Measurements from ENCODE around the gene FBXW8.

GRCh38 chr12:117053597-117054201 is 142.9 kb downstream of the FBXW8 start:
- no peak for TF ChIP-seq CTCF (IDR thresholded peaks at IDR 0.05; ENCODE audit: poor library complexity)
- no peak for TF ChIP-seq EZH2phosphoT487 (IDR thresholded peaks at IDR 0.05; ENCODE audit: low read depth, severe bottlenecking, unreplicated experiment)
